Ishikawa (cell line): ENCODE measurements around the gene YY1AP1.

Experiments
- EGR1 ChIP-seq: IDR thresholded peaks from 2 replicates; pipeline ENCODE4 v1.6.1; 2012
- EP300 ChIP-seq: IDR thresholded peaks from 2 replicates; pipeline ENCODE4 v1.6.1; 2012; ENCODE audit warnings: borderline replicate concordance
- FOXM1 ChIP-seq: IDR thresholded peaks from 2 replicates; pipeline ENCODE4 v1.6.1; 2012; ENCODE audit warnings: low read depth, borderline replicate concordance
- MAX ChIP-seq: IDR thresholded peaks from 2 replicates; pipeline ENCODE4 v1.6.1; 2012
- RAD21 ChIP-seq: IDR thresholded peaks from 2 replicates; pipeline ENCODE4 v1.6.1; 2012; ENCODE audit warnings: low read depth
- REST ChIP-seq: IDR thresholded peaks from 2 replicates; pipeline ENCODE4 v1.6.1; 2012; ENCODE audit warnings: low read depth, mild to moderate bottlenecking
- ZBTB7A ChIP-seq: IDR thresholded peaks from 2 replicates; pipeline ENCODE4 v1.6.1; 2012; ENCODE audit warnings: low read depth

- TF ChIP-seq RAD21 (no peak), EGR1 (no peak), REST (no peak), FOXM1 (no peak), ZBTB7A (no peak), EP300 (no peak), MAX (no peak)
Measured at GRCh38 chr1:155652951-155653350, 35.6 kb downstream of the YY1AP1 start.
